Colon (tissue), 2 donors: ENCODE data around the gene SLC16A7.
"Not testable (repeated sequence)": the region's sequence is repeated elsewhere in the genome, so short reads cannot be mapped to it uniquely, and the experiment has no call there.

ENCODE experiments used
- FAIRE-seq: peaks from 2 replicates; lab custom pipeline; 2012; peaks lifted over from hg19 to GRCh38; lab: Jason Lieb, UNC
- donor health status: control.
- donor health status: control.

The SLC16A7 gene

GRCh38 chr12:59736359-59736758 lies 140.5 kb downstream of the SLC16A7 start:
- FAIRE-seq: no peak

- no peak for FAIRE-seq
Measured at GRCh38 chr12:59736786-59737185, 141.0 kb downstream of the SLC16A7 start.

- no peak for FAIRE-seq
Measured at GRCh38 chr12:59737725-59738463, 142.1 kb downstream of the SLC16A7 start.

DNA sequence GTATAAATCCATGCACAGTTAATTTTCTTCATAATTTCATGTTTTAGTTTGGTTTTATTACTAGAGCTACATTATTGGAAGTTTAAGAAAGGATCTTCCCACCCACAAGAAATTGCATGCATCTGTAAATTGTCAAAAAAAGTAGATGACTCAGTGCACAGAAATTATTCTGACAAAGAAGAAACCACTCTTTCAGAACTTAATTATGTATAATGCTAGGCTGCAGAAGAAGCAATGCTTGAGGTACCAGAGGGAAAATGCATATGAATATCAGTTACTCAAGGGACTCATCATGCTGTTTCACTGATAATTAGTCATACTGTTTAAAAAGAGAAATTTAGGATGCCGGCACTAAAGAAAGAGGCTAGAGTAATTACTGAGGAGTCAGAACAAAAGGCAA lies 147.0 kb downstream of the SLC16A7 start:
- no peak for FAIRE-seq

GRCh38 chr12:59744564-59744963 lies 148.7 kb downstream of the SLC16A7 start:
- no peak for FAIRE-seq

DNA sequence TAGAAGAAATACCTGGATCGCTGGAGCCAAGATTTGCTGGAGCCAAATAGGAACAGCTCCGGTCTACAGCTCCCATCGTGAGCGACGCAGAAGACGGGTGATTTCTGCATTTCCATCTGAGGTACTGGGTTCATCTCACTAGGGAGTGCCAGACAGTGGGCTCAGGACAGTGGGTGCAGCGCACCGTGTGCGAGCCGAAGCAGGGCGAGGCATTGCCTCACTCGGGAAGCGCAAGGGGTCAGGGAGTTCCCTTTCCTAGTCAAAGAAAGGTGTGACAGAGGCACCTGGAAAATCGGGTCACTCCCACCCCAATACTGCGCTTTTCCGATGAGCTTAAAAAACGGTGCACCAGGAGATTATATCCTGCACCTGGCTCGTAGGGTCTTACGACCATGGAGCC lies 155.3 kb downstream of the SLC16A7 start:
- not testable (repeated sequence) for FAIRE-seq

DNA sequence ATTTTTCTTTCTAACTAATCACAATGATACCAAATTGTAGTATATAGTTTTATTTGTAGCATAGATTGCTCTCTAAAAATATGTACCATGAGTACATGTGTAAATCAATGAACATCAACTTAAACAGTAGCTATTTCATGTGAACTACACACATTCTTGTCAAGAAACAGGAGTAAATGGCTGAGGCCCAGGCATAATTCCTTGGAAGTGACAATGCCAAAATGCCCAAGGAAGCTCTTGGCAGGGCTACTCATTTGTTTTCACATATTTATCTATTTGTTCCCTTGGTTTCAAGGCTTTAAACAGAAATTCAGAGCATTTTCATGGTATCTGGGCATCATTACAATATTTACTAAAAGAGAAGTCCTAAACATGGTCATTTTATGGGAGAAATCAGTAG lies 165.7 kb downstream of the SLC16A7 start:
- no peak for FAIRE-seq

DNA sequence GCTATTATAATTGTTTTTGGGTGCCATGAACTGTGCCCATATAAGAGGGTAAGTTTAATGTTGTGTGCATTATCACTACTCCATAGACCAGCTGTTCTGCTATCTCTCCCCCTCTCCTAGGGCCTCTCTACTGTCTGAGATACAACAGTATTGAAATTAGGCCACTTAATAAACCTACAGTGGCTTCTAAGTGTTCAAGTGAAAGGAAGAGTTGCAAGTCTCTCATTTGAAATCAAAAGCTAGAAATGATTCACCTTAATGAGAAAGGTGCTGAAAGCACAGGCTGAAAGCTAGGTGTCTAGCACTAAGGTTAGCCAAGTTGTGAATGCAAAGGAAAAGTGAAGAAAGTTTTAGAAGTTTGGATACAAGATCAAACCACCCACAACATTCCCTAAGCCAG lies 168.0 kb downstream of the SLC16A7 start:
- no peak for FAIRE-seq

- no peak for FAIRE-seq
Measured at GRCh38 chr12:59768031-59768430, 172.2 kb downstream of the SLC16A7 start.

DNA sequence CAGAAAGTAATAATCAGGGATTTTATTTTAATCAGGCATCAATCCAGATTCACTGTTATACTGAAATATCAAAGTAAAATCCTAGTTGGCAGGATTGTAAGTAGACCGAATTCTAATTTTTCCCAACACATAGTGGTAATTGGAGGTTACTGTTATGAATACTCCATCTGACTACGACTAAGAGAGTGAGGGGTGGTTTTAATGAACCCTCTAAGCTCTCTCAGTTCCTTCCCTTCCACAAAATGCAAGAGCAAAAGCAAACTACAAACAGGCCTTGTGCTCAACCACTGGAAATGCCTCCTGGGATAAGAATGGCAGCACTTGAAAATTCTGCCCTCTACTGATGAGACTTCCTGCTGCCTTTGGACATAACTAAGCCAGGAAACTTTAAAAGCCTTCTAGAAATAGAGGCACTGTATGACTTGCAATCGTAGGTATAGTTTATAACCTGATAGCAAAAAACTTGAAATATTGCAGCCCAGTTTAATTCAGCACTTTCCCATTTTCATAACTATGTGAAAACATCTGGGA lies 184.8 kb downstream of the SLC16A7 start:
- FAIRE-seq: no peak

GRCh38 chr12:59787610-59788009 lies 191.8 kb downstream of the SLC16A7 start:
- FAIRE-seq: no peak

DNA sequence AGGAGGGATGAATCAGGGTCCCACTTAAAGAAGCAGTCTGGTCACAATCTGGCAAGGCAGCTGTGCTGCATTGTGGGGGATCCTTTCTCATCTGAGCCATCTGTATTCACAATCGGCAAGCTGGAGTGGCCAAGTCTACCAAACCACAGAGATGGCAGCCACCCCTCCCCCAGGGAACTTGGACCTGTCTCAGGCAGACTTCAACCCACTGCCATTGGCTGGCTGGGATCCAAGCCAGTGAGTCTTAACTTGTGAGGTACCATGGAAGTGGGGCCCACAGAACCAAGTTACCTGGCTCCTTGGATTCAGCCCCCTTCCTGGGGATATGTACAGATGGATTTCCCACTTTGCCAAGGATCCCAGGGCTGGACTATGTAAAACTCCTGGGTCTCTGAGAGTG lies 196.8 kb downstream of the SLC16A7 start:
- no peak for FAIRE-seq

- no peak for FAIRE-seq
Measured at GRCh38 chr12:59803735-59804134, 207.9 kb downstream of the SLC16A7 start.

GRCh38 chr12:59808317-59808910 lies 212.6 kb downstream of the SLC16A7 start:
- no peak for FAIRE-seq

- FAIRE-seq: no peak
Measured at GRCh38 chr12:59811991-59812390, 216.2 kb downstream of the SLC16A7 start.

GRCh38 chr12:59812716-59813115 lies 216.9 kb downstream of the SLC16A7 start:
- FAIRE-seq: no peak

GRCh38 chr12:59820594-59821011 lies 224.8 kb downstream of the SLC16A7 start:
- no peak for FAIRE-seq

DNA sequence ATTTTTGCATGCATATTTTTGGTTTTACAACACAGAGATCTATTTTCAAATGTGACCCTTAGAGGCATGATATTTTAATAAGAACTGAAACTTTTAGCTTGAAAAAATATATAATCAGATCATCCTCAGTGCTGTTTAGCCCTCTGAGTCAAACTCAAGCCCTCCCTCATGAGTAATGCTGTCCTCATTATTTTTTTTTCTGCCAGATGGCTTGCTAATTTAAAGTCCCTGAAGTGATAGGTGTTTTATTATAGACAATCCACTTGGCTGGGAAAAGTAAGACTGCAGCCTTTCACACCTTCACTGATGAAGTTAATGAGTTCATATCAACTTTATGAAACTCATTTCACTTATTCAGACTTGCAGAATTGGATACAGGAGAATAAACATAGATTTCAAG lies 227.7 kb downstream of the SLC16A7 start:
- no peak for FAIRE-seq

- FAIRE-seq: no peak
Measured at GRCh38 chr12:59827767-59828166, 231.9 kb downstream of the SLC16A7 start.

- FAIRE-seq: no peak
Measured at GRCh38 chr12:59828521-59828920, 232.7 kb downstream of the SLC16A7 start.

- no peak for FAIRE-seq
Measured at GRCh38 chr12:59833408-59833807, 237.6 kb downstream of the SLC16A7 start.

DNA sequence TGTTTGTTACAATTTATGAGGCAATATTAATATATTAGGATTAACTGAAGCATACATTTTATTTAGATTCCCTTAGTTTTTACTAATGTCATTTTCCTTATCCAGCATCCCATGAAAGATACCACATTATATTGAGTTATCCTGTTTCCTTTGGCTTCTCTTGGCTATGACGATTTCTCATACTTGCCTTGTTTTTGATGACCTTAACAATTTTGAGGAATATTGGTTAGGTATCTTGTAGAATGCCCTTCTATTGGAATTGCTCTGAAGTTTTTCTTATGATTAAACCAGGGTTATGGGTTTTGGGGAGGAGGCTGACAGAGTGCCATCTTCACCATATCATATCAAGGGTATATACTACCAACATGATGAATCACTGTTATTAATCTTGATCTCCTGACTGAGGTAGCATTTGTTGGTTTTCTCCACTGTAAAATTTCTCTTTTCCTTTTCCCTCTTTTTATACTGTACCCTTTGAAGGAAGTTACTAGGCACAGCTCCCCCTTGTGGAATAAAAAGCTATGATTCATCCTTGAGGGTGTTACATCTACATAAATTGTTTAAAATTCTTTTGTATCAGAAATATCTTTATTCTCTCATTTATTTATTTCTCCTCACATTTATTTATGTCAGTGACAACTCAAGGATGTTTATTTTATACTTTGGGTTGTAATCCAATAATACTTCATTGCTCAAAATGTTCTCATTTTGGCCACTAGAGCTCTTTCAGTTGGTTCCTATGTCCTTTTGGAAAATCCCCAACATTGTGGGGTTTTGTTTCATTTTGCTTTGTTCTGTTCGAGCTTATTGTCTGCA lies 239.0 kb downstream of the SLC16A7 start:
- FAIRE-seq: no peak
